ENCODE results near the gene LIG1. TPM values are rescaled to one million over a fixed set of nuclear protein-coding genes. Genes with fewer than 3 reads are reported as not detected.

LIG1 gene
- total RNA-seq, 4 donors from 2014 or later = 3.7 to 9.2 (median 7.1) TPM

DNA sequence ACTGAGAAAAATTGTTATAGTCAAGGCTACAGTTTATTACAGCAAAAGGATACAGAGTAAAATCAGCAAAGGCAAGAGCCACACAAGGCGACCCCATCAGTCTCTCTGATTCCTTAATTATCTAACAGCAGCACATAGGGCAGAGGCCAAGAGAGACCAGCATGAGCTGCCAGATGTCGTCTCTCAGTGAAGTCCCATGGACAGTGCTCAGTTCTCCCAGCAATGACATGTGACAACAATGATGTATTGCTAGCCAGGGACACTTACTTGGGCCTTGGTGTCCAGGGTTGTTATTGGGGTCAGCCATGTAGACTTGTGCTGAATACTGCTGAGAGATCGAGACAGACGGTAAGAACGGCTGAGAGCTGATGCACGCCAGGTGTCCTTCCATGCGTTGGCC, 22.6 kb upstream of the LIG1 start:
- Histone ChIP-seq H3K4me1 (no peaks in the 10 kb centered on the region), H3K36me3 (no peaks in the 10 kb centered on the region), H3K9me3 (no peaks in the 10 kb centered on the region), H3K27me3 (peaks cover 0 to 5% (median 0%) of the 10 kb centered on the region in 3 donors), H3K27ac (no peak overlapping the region), H3K4me3 (no peak overlapping the region)
- no peak for TF ChIP-seq POLR2A (IDR thresholded peaks at IDR 0.05)
- TF ChIP-seq, protein P1, sequence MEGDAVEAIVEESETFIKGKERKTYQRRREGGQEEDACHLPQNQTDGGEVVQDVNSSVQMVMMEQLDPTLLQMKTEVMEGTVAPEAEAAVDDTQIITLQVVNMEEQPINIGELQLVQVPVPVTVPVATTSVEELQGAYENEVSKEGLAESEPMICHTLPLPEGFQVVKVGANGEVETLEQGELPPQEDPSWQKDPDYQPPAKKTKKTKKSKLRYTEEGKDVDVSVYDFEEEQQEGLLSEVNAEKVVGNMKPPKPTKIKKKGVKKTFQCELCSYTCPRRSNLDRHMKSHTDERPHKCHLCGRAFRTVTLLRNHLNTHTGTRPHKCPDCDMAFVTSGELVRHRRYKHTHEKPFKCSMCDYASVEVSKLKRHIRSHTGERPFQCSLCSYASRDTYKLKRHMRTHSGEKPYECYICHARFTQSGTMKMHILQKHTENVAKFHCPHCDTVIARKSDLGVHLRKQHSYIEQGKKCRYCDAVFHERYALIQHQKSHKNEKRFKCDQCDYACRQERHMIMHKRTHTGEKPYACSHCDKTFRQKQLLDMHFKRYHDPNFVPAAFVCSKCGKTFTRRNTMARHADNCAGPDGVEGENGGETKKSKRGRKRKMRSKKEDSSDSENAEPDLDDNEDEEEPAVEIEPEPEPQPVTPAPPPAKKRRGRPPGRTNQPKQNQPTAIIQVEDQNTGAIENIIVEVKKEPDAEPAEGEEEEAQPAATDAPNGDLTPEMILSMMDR (IDR thresholded peaks at IDR 0.05 in 4 of 5, conservative IDR thresholded peaks at IDR 0.05 in 1 of 5) = no peak
- in situ Hi-C loops (cut with MboI; ENCODE audit: low sequenced_read_pairs in 4 of 4) (no loop called here), intact Hi-C loops (cut with DNase I; ENCODE audit: low total_unique reads) (no loop called here)
- DNase-seq = no peak
- ATAC-seq = no peak

DNA sequence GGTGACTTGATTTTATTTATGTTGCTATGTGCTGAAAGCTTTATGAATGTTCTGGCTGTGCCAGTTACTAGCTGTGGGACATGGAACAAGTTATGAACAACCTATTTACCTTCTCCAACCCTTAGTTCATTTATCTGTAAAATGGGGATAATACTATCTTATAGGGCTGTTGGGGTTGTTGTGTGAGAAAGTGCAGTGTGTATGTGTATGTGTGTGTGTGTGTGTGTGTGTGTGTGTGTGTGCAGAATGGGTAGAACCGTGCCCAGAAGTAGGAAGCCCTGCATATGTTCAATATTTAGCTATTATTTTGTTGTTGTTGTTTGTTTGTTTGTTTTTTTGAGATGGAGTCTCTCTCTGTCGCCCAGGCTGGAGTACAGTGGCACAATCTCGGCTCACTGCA, 20.7 kb upstream of the LIG1 start:
- H3K4me3 ChIP-seq = no peak overlapping the region
- H3K27ac ChIP-seq = no peak overlapping the region
- no peaks in the 10 kb centered on the region for H3K4me1 ChIP-seq
- intact Hi-C loops (cut with DNase I; ENCODE audit: low total_unique reads) (no loop called here), in situ Hi-C loops (cut with MboI; ENCODE audit: low sequenced_read_pairs in 4 of 4) (no loop called here)
- no peaks in the 10 kb centered on the region for H3K27me3 ChIP-seq
- TF ChIP-seq, protein P1 (IDR thresholded peaks at IDR 0.05 in 4 of 5, conservative IDR thresholded peaks at IDR 0.05 in 1 of 5) = no peak
- no peak for TF ChIP-seq POLR2A (IDR thresholded peaks at IDR 0.05)
- no peaks in the 10 kb centered on the region for H3K36me3 ChIP-seq
- no peaks in the 10 kb centered on the region for H3K9me3 ChIP-seq
- DNase-seq (no peak), ATAC-seq (no peak)

- no peak for DNase-seq
- ATAC-seq = no peak
These were observed 20.2 kb upstream of the LIG1 start for GRCh38 chr19:48190288-48190884.

DNA sequence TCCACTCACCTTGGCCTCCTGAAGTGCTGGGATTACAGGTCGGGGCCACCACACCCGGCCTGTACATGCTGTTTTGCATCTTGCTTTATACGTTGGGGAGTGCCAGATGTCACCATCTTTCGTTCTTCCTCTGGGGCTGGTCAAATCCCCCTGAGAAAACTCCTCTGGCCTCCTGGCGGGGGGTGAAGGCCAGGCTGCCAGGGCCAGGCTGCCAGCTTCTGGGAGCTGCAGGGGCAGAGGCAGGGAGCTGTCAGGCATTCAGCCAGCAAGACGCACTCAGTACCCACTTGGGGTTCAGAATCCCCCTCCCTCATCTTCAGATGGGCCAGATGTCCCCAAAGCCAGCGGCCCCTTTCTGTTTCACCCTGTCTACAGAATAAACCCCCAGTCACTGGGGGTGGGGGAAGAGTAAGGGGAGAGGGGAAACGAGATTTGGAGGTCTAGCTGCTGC, 16.4 kb upstream of the LIG1 start:
- no peaks in the 10 kb centered on the region for H3K9me3 ChIP-seq
- TF ChIP-seq, protein P1 (IDR thresholded peaks at IDR 0.05 in 4 of 5, conservative IDR thresholded peaks at IDR 0.05 in 1 of 5) = no peak
- TF ChIP-seq POLR2A (IDR thresholded peaks at IDR 0.05) = no peak
- intact Hi-C loops (cut with DNase I; ENCODE audit: low total_unique reads) (no loop called here), in situ Hi-C loops (cut with MboI; ENCODE audit: low sequenced_read_pairs in 4 of 4) (no loop called here)
- no peak for ATAC-seq
- no peaks in the 10 kb centered on the region for H3K27me3 ChIP-seq
- H3K4me3 ChIP-seq = no peak overlapping the region
- no peaks in the 10 kb centered on the region for H3K36me3 ChIP-seq
- no peak overlapping the region for H3K27ac ChIP-seq
- no peaks in the 10 kb centered on the region for H3K4me1 ChIP-seq
- no peak for DNase-seq

More at GRCh38 chr19:48190288-48190884, 20.2 kb upstream of the LIG1 start:
- Histone ChIP-seq H3K36me3 (no peaks in the 10 kb centered on the region), H3K4me1 (no peaks in the 10 kb centered on the region), H3K27me3 (no peaks in the 10 kb centered on the region), H3K9me3 (no peaks in the 10 kb centered on the region), H3K27ac (no peak overlapping the region), H3K4me3 (no peak overlapping the region)
- in situ Hi-C loops (cut with MboI; ENCODE audit: low sequenced_read_pairs in 4 of 4) (no loop called here), intact Hi-C loops (cut with DNase I; ENCODE audit: low total_unique reads) (no loop called here)
- TF ChIP-seq POLR2A (IDR thresholded peaks at IDR 0.05) = no peak
- TF ChIP-seq, protein P1 (IDR thresholded peaks at IDR 0.05 in 4 of 5, conservative IDR thresholded peaks at IDR 0.05 in 1 of 5) = no peak

GRCh38 chr19:48186015-48186414, 15.9 kb upstream of the LIG1 start:
- H3K9me3 ChIP-seq = no peaks in the 10 kb centered on the region
- H3K36me3 ChIP-seq = no peaks in the 10 kb centered on the region
- ATAC-seq (no peak), DNase-seq (no peak)
- no peaks in the 10 kb centered on the region for H3K4me1 ChIP-seq
- no peak overlapping the region for H3K27ac ChIP-seq
- in situ Hi-C loops (cut with MboI; ENCODE audit: low sequenced_read_pairs in 4 of 4) (no loop called here), intact Hi-C loops (cut with DNase I; ENCODE audit: low total_unique reads) (no loop called here)
- H3K27me3 ChIP-seq = no peaks in the 10 kb centered on the region
- TF ChIP-seq, protein P1 (IDR thresholded peaks at IDR 0.05 in 4 of 5, conservative IDR thresholded peaks at IDR 0.05 in 1 of 5) = no peak
- no peak overlapping the region for H3K4me3 ChIP-seq
